Ramos (cell line): ENCODE data around the gene RAI1.

Experiments used
- in situ Hi-C: fragments of 300-500 bp; cut with MboI; formaldehyde crosslinking; loops from one replicate; pipeline ENCODE4 v1.14.3; 2022; ENCODE audit warnings: low sequenced_read_pairs; ENCODE audit not compliant: unreplicated experiment

RAI1 gene

DNA sequence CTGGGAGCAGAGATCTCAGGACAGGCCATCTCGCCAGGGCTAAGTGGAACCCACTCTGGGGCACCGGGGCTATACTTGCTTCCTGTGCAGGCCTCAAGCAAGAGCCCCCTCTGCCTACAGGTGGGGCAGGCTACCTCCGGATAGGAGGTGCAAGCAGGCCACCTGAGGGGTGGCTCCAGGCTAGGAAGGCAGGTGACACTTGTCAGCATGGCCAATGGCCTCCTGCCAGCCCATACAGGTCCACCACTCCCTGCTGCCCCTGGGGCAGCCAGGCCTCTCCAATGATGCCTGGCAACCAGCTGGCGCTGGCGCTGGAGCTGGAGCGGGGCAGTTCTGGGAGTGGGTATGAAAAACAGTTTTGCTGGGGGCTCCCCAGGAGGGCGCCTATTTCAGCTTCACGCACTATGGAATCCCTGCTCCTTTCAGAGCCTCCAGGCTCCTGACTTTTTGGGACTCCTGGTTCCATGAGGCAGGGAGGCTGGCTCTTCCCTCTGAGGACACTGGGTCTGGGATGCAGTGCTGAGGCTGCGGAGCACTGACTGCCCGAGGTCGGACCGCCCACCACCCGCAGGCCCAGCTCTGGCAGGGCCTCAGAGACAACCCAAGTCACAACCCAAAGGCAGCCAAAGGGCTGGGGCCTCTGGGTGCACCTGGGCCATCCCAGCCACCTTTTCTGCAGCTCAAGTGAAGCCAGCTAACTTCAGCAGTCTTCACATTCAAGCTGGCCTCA is 164.0 kb downstream of the RAI1 start:
- in situ Hi-C loops: no loop called here

- in situ Hi-C loops: no loop called here
Measured at GRCh38 chr17:17846003-17846402, 164.7 kb downstream of the RAI1 start.

DNA sequence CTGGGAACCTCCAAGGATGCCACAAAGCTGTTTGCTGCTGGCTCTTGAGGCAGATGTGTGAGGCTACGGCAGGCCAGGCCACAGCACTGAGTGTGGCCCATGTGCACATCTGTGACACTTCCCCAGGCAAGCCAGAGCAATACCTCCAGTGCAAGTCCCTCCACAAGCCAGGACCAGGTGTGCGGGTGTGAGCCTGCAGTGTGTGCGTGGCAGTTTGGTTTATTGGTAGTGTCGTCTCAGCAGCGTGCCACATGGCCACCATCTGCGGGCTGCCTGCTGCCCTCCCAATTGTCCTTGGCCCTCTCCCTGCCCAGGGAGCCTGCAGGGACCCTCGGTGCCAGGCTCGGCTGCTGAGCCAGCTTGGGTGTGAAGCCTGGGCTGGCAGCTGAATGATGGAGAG is 165.4 kb downstream of the RAI1 start:
- in situ Hi-C loops: no loop called here

DNA sequence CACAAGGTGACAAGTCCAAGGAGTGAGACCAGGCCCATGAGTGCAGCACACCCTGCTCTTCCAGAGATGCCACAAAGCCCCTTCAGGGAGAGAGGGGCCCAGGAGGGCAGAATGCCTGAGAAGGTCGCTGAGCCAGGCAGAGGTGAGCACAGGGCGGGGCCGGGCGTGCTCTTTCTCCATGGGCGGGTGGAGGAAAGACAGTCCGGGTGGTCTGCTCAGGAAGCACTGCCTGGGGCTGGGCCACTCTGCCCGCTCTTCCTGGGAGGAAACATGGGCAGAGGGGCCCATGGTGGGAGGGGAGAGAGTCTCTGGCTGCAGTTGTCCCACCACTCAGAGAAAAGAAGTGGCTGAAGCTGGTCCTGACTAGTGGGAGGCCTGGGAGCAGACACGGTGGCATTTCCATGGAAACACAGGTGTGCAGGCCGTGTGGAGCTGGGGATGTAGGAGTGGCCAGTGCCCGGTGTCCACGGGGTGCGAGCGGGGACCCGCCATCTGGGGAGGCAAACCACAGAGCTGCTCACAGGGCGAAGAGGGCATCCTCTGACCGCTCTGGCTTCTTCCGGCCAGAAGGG is 165.9 kb downstream of the RAI1 start:
- in situ Hi-C loops: no loop called here

DNA sequence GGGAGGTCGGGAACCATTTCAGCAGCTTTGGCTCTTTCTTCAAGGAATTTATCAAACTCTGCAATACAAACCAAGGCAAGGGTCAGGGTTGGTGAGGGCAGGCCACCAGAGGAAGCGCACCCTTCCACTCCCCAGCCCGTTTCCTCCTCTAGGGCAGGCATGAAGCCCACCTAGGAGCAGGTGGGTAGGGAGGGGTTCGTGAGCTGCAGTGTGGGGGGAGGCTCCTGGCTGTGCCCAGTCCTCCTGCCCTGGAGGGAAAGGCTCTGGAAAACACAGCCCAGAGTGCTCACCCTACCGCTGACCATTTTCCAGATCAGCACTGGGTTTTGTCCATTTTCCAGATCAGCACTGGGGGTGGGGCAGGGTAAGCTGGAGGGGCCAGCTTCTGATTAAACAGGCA is 166.5 kb downstream of the RAI1 start:
- in situ Hi-C loops: no loop called here

DNA sequence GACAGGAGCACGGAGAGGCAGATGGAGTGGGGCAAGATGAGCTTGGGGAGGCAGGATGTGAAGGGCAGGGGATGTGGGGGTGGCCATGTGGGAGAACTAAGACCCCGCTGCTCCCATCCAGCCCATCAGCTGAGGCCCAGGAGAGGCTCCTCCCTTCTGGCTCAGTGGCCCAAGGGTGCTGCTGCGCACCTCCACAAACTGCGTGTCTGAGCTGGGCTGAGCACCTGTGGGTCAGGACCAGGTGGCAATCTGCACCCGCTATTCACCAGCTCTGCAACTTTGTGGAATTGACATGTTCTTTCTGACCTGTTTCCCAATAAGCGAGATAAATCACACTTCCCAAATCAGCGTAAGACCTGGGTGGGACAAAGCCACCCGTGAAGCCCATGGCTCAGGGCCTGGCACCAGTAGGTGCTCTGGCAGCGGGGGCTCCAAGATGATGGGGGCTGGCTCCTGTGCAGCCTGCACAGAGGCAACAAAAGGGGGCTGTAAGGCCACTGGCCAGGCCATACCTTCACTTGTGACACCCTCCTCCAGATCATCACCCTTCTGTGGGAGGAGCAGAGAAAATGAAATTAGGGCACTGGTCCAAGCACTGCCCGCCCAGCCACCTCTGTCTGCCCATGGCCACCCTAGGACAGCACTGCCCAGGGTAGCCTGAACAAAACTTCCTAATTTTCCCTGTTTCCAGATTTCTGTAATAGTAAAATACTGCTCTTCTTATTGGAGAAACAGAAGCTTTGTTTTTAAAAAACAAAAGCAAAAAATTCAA is 167.2 kb downstream of the RAI1 start:
- in situ Hi-C loops: no loop called here

DNA sequence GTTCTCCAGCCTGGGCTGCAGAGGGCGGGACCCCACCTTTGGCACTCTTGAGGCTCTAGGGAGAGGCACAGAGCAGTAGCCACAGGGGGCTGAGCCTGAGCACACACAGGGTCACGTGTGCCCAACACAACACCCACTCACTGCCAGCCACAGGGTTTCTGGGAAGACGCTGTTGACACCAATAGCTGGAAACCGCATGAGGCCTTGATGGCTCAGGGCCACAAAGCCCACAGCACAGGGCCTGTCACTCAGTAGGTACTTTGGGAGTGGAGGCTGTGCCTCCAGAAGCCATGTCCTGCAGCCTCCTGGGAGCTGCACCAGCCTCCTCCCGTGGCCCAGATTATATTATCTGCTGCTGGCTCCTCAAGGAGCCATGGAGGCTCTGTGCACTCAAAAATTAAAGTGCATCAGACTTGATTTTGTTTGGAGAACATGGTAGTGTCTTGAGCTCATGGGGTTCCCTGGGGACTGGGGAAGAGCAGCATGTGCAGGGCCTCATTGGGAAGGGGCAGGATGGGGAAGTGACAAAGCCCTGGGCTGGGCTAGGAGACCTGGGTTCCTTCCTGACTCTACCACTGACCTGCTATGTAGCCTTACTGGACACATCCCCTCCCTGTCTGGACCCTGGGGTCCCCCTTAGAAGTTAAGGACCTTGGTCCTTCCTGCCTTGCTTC is 168.0 kb downstream of the RAI1 start:
- in situ Hi-C loops: no loop called here

GRCh38 chr17:17849845-17850373 is 168.7 kb downstream of the RAI1 start:
- in situ Hi-C loops: no loop called here

DNA sequence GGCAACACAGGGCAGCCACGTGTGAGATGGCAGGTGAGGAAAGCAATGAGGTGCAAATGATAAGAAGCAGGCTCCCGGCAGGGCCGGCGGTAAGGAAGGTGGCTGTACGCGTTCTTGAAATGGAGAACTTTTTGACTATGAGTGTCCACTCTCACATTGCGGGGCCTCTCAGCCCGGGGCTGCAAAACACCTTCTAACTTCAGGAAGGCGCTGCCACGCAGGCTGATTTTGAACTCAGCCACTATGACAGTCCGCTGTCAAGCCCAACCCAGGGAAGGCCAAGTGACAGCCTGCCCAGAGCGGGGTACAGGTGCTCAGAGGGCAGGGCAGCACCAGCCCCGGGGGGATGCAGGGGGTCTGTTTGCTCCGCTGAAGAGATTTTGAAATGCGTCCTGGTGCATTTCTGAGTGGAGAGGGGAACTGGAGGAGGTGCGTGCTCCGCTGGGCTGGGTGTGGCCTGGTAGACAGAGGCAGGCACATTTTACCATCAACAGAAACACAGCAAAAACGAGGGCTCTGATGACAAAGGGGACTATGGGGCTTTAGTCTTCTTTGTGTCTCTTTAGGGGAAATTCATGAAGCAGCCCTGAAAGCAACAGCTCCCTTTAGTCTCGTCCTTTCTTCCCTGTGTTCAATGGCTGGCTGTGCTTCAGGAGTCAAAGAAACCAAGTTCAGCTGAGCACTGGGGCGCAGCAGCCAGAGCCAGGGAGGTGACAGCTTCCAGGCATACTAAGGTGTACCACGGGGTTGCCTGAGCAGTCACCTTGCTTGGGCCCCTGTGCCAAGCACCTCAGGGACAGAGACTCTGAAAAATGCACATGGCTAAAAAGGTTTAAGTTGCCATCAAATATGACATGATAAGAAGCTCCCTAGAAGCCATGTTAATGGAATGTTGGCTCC is 170.1 kb downstream of the RAI1 start:
- in situ Hi-C loops: no loop called here

DNA sequence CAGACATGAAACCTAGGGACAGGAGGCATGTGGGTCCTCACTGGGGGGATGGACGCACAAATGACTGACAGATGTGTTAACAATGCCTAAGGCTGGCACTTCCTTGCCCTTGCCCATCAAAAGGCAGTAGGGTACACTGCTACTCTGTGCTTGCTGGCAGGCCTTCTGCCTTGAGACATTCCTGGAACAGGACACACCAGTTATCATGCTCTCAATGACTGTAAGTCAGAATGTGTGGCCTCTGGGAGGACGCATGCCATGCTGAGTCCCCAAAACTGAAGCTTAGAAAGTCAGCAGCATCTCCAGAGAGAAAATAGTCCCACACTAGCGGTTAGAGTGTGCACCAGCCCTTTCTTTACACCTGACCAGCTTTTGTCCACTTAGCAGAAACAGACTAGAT is 171.7 kb downstream of the RAI1 start:
- in situ Hi-C loops: no loop called here

GRCh38 chr17:17853811-17854447 is 172.7 kb downstream of the RAI1 start:
- in situ Hi-C loops: no loop called here

- in situ Hi-C loops: no loop called here
Measured at GRCh38 chr17:17855976-17856375, 174.7 kb downstream of the RAI1 start.

GRCh38 chr17:17856386-17856785 is 175.1 kb downstream of the RAI1 start:
- in situ Hi-C loops: no loop called here

- in situ Hi-C loops: no loop called here
Measured at GRCh38 chr17:17857496-17857895, 176.2 kb downstream of the RAI1 start.

GRCh38 chr17:17859909-17860765 is 178.9 kb downstream of the RAI1 start:
- in situ Hi-C loops: loop anchor here (5.0 kb wide), 2 partner anchors 48 to 183 kb away; no protein-coding TSS in a partner anchor

GRCh38 chr17:17860766-17861107 is 179.5 kb downstream of the RAI1 start:
- in situ Hi-C loops: loop anchor here (5.0 kb wide), 2 partner anchors 48 to 183 kb away; no protein-coding TSS in a partner anchor
